Loucy (cell line): Measurements from ENCODE around the gene ACTR2.
A peak's percentile ranks its signal among the peaks of the same experiment; 100 is the strongest.

Experiments used
- H2AFZ ChIP-seq: fragments of 200-600 bp; sonication (generic); 2 replicates; pipeline ENCODE4 v1.6.0; 2016; ENCODE audit warnings: antibody characterized with exemption, mild to moderate bottlenecking, low read length, moderate library complexity
- H3F3A ChIP-seq: fragments of 200-600 bp; 2 replicates; pipeline ENCODE4 v1.6.0; 2016; ENCODE audit warnings: antibody characterized with exemption, low read depth, mild to moderate bottlenecking
- H3K27me3 ChIP-seq: fragments of 200-600 bp; sonication (generic); 2 replicates; pipeline ENCODE4 v1.6.1; 2014; ENCODE audit warnings: low read length, mild to moderate bottlenecking; ENCODE audit not compliant: insufficient read depth, poor library complexity, severe bottlenecking
- H3K36me3 ChIP-seq: fragments of 200-600 bp; sonication (generic); 2 replicates; pipeline ENCODE4 v1.6.1; 2016; ENCODE audit warnings: low read length; ENCODE audit not compliant: insufficient read depth
- H3K4me1 ChIP-seq: fragments of 200-600 bp; sonication (generic); 2 replicates; pipeline ENCODE4 v1.5.1; 2014; ENCODE audit warnings: low read length, mild to moderate bottlenecking; ENCODE audit not compliant: insufficient read depth, poor library complexity, severe bottlenecking
- H3K4me2 ChIP-seq: fragments of 200-600 bp; sonication (generic); 2 replicates; pipeline ENCODE4 v1.6.0; 2014; ENCODE audit warnings: antibody characterized with exemption, low read length, low read depth, mild to moderate bottlenecking; ENCODE audit not compliant: poor library complexity, severe bottlenecking
- H3K4me3 ChIP-seq: fragments of 200-600 bp; sonication (generic); 2 replicates; pipeline ENCODE4 v1.5.1; 2014; ENCODE audit warnings: low read length, mild to moderate bottlenecking, mixed read lengths; ENCODE audit not compliant: poor library complexity, severe bottlenecking
- H3K79me2 ChIP-seq: fragments of 200-600 bp; sonication (generic); 2 replicates; pipeline ENCODE4 v1.6.1; 2014; ENCODE audit warnings: low read length; ENCODE audit not compliant: insufficient read depth
- H3K9ac ChIP-seq: fragments of 200-600 bp; sonication (generic); 2 replicates; pipeline ENCODE4 v1.6.0; 2014; ENCODE audit warnings: mild to moderate bottlenecking, low read depth, low read length, moderate library complexity; ENCODE audit not compliant: poor library complexity, severe bottlenecking
- H3K9me2 ChIP-seq: fragments of 200-600 bp; sonication (generic); replicated peaks from 2 replicates; pipeline ENCODE4 v1.6.1; 2016; ENCODE audit warnings: low read depth, low read length, mixed read lengths
- H3K9me3 ChIP-seq: fragments of 200-600 bp; sonication (generic); 2 replicates; pipeline ENCODE4 v1.6.1; 2014; ENCODE audit warnings: mild to moderate bottlenecking, antibody characterized with exemption, low read length, low read depth; ENCODE audit not compliant: insufficient read depth
- H4K20me1 ChIP-seq: fragments of 200-600 bp; sonication (generic); 2 replicates; pipeline ENCODE4 v1.6.0; 2014; ENCODE audit warnings: antibody characterized with exemption, low read length, mild to moderate bottlenecking; ENCODE audit not compliant: insufficient read depth, poor library complexity, severe bottlenecking
- CTCF ChIP-seq: fragments of 200-600 bp; sonication (generic); conservative IDR thresholded peaks from 2 replicates; pipeline ENCODE4 v1.5.1; 2014; ENCODE audit warnings: mild to moderate bottlenecking, antibody characterized with exemption, low read length
- EZH2phosphoT487 ChIP-seq: fragments of 200-600 bp; IDR thresholded peaks from 2 replicates; pipeline ENCODE4 v1.6.1; 2018; ENCODE audit warnings: antibody characterized with exemption, mild to moderate bottlenecking, moderate library complexity, borderline replicate concordance

The ACTR2 gene

DNA sequence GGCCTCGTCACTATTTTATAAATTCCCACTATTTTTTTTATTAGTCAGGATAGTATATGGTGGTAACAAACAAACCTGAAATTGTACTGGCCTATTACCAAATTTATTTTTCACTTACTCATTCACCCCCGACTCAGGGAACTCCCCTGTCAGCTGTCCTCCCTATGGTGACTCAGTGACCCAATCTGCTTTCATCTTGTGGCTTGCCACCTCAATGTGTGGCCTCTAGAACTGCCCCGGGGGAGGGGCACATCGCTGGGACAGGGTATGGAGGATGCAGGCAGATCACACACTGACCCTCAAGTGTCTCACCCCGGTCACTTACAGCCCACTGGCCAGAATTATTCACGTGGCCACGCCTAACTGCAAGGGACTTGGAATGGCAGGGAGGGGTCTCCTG lies 71.6 kb downstream of the ACTR2 start:
- Histone ChIP-seq H3K36me3 (no peaks in the 10 kb centered on the region), H3K9me2 (no peaks in the 10 kb centered on the region), H3K27me3 (no peaks in the 10 kb centered on the region), H3K4me1 (peaks cover 37% of the 10 kb centered on the region), H4K20me1 (no peaks in the 10 kb centered on the region), H3K4me3 (no peak overlapping the region), H2AFZ (no peak overlapping the region), H3K4me2 (peak overlapping the region; percentile 76), H3K79me2 (no peaks in the 10 kb centered on the region), H3F3A (no peaks in the 10 kb centered on the region), H3K9ac (no peak overlapping the region), H3K9me3 (no peaks in the 10 kb centered on the region)
- no peak for TF ChIP-seq CTCF
- no peak for TF ChIP-seq EZH2phosphoT487

- Histone ChIP-seq H3K9ac (peak overlapping the region; percentile 45), H3K36me3 (no peaks in the 10 kb centered on the region), H3K9me3 (no peaks in the 10 kb centered on the region), H3K79me2 (no peaks in the 10 kb centered on the region), H3K4me2 (peak overlapping the region; percentile 76), H4K20me1 (no peaks in the 10 kb centered on the region), H3K4me1 (peaks cover 37% of the 10 kb centered on the region), H2AFZ (no peak overlapping the region), H3K4me3 (peak overlapping the region; percentile 69), H3K9me2 (no peaks in the 10 kb centered on the region), H3F3A (no peaks in the 10 kb centered on the region), H3K27me3 (no peaks in the 10 kb centered on the region)
- no peak for TF ChIP-seq EZH2phosphoT487
- no peak for TF ChIP-seq CTCF
Measured at GRCh38 chr2:65300134-65300760, 72.6 kb downstream of the ACTR2 start.

GRCh38 chr2:65300761-65301711 lies 73.4 kb downstream of the ACTR2 start:
- H4K20me1 ChIP-seq, result no peaks in the 10 kb centered on the region
- H3K27me3 ChIP-seq, result no peaks in the 10 kb centered on the region
- peaks cover 37% of the 10 kb centered on the region for H3K4me1 ChIP-seq
- no peaks in the 10 kb centered on the region for H3K9me2 ChIP-seq
- no peaks in the 10 kb centered on the region for H3F3A ChIP-seq
- no peaks in the 10 kb centered on the region for H3K79me2 ChIP-seq
- H3K4me2 ChIP-seq, result peak overlapping the region; percentile 76
- H2AFZ ChIP-seq, result peak overlapping the region; percentile 72
- no peaks in the 10 kb centered on the region for H3K9me3 ChIP-seq
- peak overlapping the region; percentile 45 for H3K9ac ChIP-seq
- H3K36me3 ChIP-seq, result no peaks in the 10 kb centered on the region
- TF ChIP-seq EZH2phosphoT487, result no peak
- TF ChIP-seq CTCF, result no peak
- H3K4me3 ChIP-seq, result peak overlapping the region; percentile 69
